IMR-90 (cell line): ENCODE measurements around the gene MAP3K3.

Experiments used
- CEBPB ChIP-seq: IDR thresholded peaks from 2 replicates; pipeline ENCODE4 v1.6.1; 2012; ENCODE audit warnings: low read depth, low read length, improper control_type of control experiment
- MAFK ChIP-seq: IDR thresholded peaks from 2 replicates; pipeline ENCODE4 v1.6.1; 2012; ENCODE audit warnings: low read depth, low read length, improper control_type of control experiment
- MAZ ChIP-seq: IDR thresholded peaks from 2 replicates; pipeline ENCODE4 v1.6.1; 2012; ENCODE audit warnings: low read depth, mild to moderate bottlenecking, low read length, improper control_type of control experiment, moderate library complexity, borderline replicate concordance
- NFE2L2 ChIP-seq: fragments of 150-350 bp; IDR thresholded peaks from 2 replicates; pipeline ENCODE4 v1.6.1; 2016; ENCODE audit warnings: low read depth, mild to moderate bottlenecking, low read length
- POLR2A ChIP-seq: IDR thresholded peaks from 2 replicates; pipeline ENCODE4 v1.6.1; 2012; ENCODE audit warnings: mild to moderate bottlenecking, low read depth, low read length
- RAD21 ChIP-seq: IDR thresholded peaks from 2 replicates; pipeline ENCODE4 v1.6.1; 2012; ENCODE audit warnings: low read length, improper control_type of control experiment
- RFX5 ChIP-seq: IDR thresholded peaks from 2 replicates; pipeline ENCODE4 v1.8.0; 2012; ENCODE audit warnings: low read depth, mild to moderate bottlenecking, low read length, moderate library complexity
- SMC3 ChIP-seq: fragments of 150-350 bp; IDR thresholded peaks from 2 replicates; pipeline ENCODE4 v1.6.1; 2016; ENCODE audit warnings: low read depth, mild to moderate bottlenecking, antibody characterized with exemption, low read length, moderate library complexity
- TF ChIP-seq, protein P1 (sequence below): conservative IDR thresholded peaks from 2 replicates; pipeline ENCODE4 v1.5.1; 2012; ENCODE audit warnings: mild to moderate bottlenecking, low read depth, low read length, improper control_type of control experiment
- TF ChIP-seq, protein P2 (sequence below): fragments of 150-350 bp; IDR thresholded peaks from 2 replicates; pipeline ENCODE4 v1.6.1; 2017; ENCODE audit warnings: mild to moderate bottlenecking, antibody characterized with exemption, low read length, low read depth

DNA sequence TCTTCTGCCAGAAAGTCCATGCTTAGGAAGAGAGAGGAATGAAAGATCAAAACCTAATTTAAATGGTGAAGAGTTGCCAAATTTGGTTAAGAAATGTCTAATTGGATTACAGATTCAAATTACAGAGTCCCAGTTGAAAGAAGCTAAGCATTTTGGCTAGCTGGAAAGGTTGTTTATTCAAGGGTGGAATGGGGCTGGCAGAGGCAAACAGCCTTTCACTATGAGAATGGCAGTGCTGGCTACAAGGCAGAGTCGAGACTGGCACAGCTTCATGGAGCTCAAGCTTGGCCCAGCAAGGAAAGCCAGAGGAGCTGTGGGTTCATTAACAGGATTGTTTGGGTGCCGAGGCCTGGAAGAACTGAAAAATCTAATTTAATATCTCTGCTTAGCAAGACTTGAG, 13.6 kb downstream of the MAP3K3 start:
- TF ChIP-seq POLR2A (no peak), MAFK (no peak), RAD21 (no peak), MAZ (no peak), NFE2L2 (no peak), CEBPB (no peak), SMC3 (no peak), RFX5 (no peak)
- TF ChIP-seq, protein P1, sequence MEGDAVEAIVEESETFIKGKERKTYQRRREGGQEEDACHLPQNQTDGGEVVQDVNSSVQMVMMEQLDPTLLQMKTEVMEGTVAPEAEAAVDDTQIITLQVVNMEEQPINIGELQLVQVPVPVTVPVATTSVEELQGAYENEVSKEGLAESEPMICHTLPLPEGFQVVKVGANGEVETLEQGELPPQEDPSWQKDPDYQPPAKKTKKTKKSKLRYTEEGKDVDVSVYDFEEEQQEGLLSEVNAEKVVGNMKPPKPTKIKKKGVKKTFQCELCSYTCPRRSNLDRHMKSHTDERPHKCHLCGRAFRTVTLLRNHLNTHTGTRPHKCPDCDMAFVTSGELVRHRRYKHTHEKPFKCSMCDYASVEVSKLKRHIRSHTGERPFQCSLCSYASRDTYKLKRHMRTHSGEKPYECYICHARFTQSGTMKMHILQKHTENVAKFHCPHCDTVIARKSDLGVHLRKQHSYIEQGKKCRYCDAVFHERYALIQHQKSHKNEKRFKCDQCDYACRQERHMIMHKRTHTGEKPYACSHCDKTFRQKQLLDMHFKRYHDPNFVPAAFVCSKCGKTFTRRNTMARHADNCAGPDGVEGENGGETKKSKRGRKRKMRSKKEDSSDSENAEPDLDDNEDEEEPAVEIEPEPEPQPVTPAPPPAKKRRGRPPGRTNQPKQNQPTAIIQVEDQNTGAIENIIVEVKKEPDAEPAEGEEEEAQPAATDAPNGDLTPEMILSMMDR: no peak
- TF ChIP-seq, protein P2, sequence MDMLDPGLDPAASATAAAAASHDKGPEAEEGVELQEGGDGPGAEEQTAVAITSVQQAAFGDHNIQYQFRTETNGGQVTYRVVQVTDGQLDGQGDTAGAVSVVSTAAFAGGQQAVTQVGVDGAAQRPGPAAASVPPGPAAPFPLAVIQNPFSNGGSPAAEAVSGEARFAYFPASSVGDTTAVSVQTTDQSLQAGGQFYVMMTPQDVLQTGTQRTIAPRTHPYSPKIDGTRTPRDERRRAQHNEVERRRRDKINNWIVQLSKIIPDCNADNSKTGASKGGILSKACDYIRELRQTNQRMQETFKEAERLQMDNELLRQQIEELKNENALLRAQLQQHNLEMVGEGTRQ: no peak
